ENCODE measurements around the gene PDE4B. TPM values are rescaled to one million over a fixed set of nuclear protein-coding genes. Genes with fewer than 3 reads are reported as not detected.

Gene PDE4B
- polyA plus RNA-seq, 1 experiment = 20.6 TPM

DNA sequence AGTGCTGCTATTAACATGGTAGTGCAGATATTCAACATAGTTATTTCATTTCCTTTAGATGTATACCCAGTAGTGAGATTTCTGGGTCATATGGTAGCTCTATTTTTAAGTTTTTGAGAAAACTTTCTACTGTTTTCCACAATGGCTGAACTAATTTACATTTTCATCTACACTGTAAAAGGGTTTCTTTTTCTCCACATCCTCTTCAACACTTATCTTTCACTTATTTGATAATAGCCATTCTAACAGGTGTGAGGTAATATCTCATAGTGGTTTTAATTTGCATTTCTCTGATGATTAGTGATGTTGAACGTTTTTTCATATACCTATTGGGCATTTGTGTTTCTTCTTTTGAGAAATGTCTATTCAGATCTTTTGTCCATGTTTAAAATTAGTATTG lies 149.8 kb downstream of the PDE4B start:
- POLR2A ChIA-PET = no interaction called here

DNA sequence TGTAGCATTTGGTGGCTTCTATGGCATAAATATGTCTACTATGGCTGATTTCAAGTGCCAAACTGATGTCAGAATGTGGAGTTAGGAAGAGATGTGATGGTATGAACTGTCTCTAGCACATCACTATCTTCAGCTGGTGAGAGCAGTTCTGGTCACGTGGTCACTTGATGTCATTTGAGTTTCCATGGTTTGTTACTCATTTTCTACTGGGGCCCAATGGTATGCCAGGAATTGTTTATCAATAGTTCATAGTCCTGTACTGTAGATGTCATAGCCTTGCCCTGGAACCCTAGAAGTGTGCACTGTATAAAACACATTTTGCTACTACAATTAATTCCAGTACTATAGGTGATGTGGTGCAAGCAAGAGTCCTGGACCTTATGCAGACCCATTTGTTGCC lies 153.7 kb downstream of the PDE4B start:
- no peak overlapping the region for H3K4me3 ChIP-seq (ENCODE audit: low read depth, low read length)
- H3K36me3 ChIP-seq (ENCODE audit: control insufficient read depth, insufficient read depth, low read length) = no peaks in the 10 kb centered on the region
- no peak for DNase-seq (ENCODE audit: low read depth)
- H3K27me3 ChIP-seq (ENCODE audit: control insufficient read depth, insufficient read depth, low read length) = no peaks in the 10 kb centered on the region
- ChIA-PET CTCF (no interaction called here), POLR2A (no interaction called here)
- TF ChIP-seq, protein P1, sequence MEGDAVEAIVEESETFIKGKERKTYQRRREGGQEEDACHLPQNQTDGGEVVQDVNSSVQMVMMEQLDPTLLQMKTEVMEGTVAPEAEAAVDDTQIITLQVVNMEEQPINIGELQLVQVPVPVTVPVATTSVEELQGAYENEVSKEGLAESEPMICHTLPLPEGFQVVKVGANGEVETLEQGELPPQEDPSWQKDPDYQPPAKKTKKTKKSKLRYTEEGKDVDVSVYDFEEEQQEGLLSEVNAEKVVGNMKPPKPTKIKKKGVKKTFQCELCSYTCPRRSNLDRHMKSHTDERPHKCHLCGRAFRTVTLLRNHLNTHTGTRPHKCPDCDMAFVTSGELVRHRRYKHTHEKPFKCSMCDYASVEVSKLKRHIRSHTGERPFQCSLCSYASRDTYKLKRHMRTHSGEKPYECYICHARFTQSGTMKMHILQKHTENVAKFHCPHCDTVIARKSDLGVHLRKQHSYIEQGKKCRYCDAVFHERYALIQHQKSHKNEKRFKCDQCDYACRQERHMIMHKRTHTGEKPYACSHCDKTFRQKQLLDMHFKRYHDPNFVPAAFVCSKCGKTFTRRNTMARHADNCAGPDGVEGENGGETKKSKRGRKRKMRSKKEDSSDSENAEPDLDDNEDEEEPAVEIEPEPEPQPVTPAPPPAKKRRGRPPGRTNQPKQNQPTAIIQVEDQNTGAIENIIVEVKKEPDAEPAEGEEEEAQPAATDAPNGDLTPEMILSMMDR (IDR thresholded peaks at IDR 0.05; ENCODE audit: insufficient read depth, low read depth, low read length) = no peak

More for the DNA sequence above, 149.8 kb downstream of the PDE4B start:
- H3K4me3 ChIP-seq (ENCODE audit: low read depth, low read length) = no peak overlapping the region
- TF ChIP-seq, protein P1 (IDR thresholded peaks at IDR 0.05; ENCODE audit: insufficient read depth, low read depth, low read length) = no peak
- CTCF ChIA-PET = no interaction called here
- H3K36me3 ChIP-seq (ENCODE audit: control insufficient read depth, insufficient read depth, low read length) = no peaks in the 10 kb centered on the region
- no peak for DNase-seq (ENCODE audit: low read depth)
- no peaks in the 10 kb centered on the region for H3K27me3 ChIP-seq (ENCODE audit: control insufficient read depth, insufficient read depth, low read length)

DNA sequence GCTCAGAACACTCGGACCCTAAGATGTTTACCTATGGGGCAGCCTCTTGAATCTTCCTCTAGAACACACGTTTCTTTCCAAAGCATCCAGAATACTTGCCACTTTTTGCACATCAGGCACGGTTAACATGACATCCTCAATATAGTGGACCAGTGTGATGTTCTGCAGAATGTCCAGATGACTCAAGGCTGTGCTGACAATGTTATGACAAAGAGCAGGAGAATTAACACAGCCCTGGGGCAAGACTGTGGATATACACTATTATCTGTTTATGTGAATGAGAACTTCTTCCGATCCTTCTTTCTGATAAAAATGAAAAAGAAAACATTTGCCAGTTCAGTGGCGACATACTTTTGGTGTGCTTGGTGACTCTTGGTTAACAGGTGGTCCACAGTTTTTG lies 154.3 kb downstream of the PDE4B start:
- no peak for DNase-seq (ENCODE audit: low read depth)
- no peaks in the 10 kb centered on the region for H3K36me3 ChIP-seq (ENCODE audit: control insufficient read depth, insufficient read depth, low read length)
- ChIA-PET CTCF (interaction anchor here (1.9 to 3.9 kb wide), 2 partner anchors 11 to 296 kb away, joined by 4 to 13 read pairs; no protein-coding TSS in a partner anchor), POLR2A (no interaction called here)
- TF ChIP-seq, protein P1 (IDR thresholded peaks at IDR 0.05; ENCODE audit: insufficient read depth, low read depth, low read length) = no peak
- H3K27me3 ChIP-seq (ENCODE audit: control insufficient read depth, insufficient read depth, low read length) = no peaks in the 10 kb centered on the region
- no peak overlapping the region for H3K4me3 ChIP-seq (ENCODE audit: low read depth, low read length)

DNA sequence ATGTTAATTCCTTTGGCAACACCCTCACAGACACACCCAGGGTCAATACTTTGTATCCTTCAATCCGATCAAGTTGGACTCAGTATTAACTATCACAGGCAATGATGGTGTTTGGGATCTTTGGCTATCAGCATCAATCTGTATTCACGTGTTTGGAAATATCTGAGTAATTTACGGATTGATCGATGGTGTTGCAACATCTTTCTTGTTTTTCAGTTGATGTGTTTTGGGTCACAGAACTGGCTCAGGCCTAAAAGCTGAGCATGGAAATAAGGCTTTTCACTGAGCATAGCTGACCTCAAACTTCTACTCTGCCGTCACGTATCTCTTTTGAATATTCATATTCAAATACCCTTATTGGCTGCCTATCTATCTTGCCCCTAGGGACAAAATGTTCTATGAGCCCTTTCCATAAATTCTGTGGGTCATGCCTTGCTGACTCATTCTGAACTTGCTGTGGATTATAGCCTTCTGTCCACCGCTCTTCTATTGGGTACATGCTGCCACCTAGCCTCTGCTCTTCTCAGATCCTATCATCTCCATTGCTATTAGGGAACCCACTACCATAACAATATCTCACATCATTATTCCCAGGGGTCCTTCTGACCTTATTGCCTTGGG lies 156.0 kb downstream of the PDE4B start:
- TF ChIP-seq, protein P1 (IDR thresholded peaks at IDR 0.05; ENCODE audit: insufficient read depth, low read depth, low read length) = peak; percentile 38
- no peaks in the 10 kb centered on the region for H3K36me3 ChIP-seq (ENCODE audit: control insufficient read depth, insufficient read depth, low read length)
- ChIA-PET CTCF (interaction anchor here (0.8 to 3.9 kb wide), 8 partner anchors 9 to 294 kb away, joined by 3 to 13 read pairs (median 4); no protein-coding TSS in a partner anchor), POLR2A (no interaction called here)
- H3K27me3 ChIP-seq (ENCODE audit: control insufficient read depth, insufficient read depth, low read length) = no peaks in the 10 kb centered on the region
- H3K4me3 ChIP-seq (ENCODE audit: low read depth, low read length) = no peak overlapping the region
- no peak for DNase-seq (ENCODE audit: low read depth)

DNA sequence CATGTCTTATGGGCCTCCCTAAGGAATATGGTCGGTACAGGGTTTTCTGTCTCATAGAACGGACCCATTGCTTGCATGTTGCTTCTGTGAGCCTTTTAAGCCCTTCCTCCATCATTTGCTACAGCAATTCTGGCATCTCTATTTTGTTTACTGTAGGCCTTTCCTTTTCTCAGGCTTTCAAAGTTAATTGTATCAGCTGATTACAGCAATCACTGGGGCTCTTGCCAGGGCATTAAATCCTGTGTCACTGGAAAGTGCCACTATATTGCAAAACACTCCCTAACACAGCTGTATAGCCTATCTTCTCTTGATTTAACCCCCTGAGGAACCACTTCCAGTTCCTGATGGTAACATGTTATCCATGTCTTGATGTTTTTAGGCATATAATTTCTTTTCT lies 156.5 kb downstream of the PDE4B start:
- ChIA-PET POLR2A (no interaction called here), CTCF (interaction anchor here (0.8 to 3.9 kb wide), 7 partner anchors 9 to 294 kb away, joined by 3 to 13 read pairs (median 5); no protein-coding TSS in a partner anchor)
- TF ChIP-seq, protein P1 (IDR thresholded peaks at IDR 0.05; ENCODE audit: insufficient read depth, low read depth, low read length) = no peak
- Histone ChIP-seq H3K36me3 (ENCODE audit: control insufficient read depth, insufficient read depth, low read length) (no peaks in the 10 kb centered on the region), H3K4me3 (ENCODE audit: low read depth, low read length) (no peak overlapping the region), H3K27me3 (ENCODE audit: control insufficient read depth, insufficient read depth, low read length) (no peaks in the 10 kb centered on the region)
- no peak for DNase-seq (ENCODE audit: low read depth)
